Smooth muscle cell (in vitro differentiated cells): ENCODE measurements around the gene GATA5. TPM values are rescaled to one million over a fixed set of nuclear protein-coding genes. Genes with fewer than 3 reads are reported as not detected.

Experiments used
- DNase-seq: peaks from one replicate; lab custom pipeline; 2025; ENCODE audit not compliant: unreplicated experiment; lab: John Stamatoyannopoulos, UW
- H2AFZ ChIP-seq: fragments of 200-600 bp; sonication (generic); 2 replicates; pipeline ENCODE4 v1.6.0; 2016; ENCODE audit warnings: antibody characterized with exemption, low read depth, mild to moderate bottlenecking
- H3F3A ChIP-seq: fragments of 200-600 bp; sonication (generic); 2 replicates; pipeline ENCODE4 v1.6.0; 2017; ENCODE audit warnings: antibody characterized with exemption, low read depth
- H3K27ac ChIP-seq: fragments of 200-600 bp; sonication (generic); 2 replicates; pipeline ENCODE4 v1.5.1; 2016; ENCODE audit warnings: low read depth, mild to moderate bottlenecking
- H3K27me3 ChIP-seq: fragments of 200-600 bp; sonication (generic); 2 replicates; pipeline ENCODE4 v1.6.1; 2016; ENCODE audit warnings: low read depth, mild to moderate bottlenecking
- H3K36me3 ChIP-seq: fragments of 200-600 bp; sonication (generic); 2 replicates; pipeline ENCODE4 v1.5.1; 2016; ENCODE audit warnings: low read depth
- H3K4me1 ChIP-seq: fragments of 200-600 bp; sonication (generic); 2 replicates; pipeline ENCODE4 v1.5.1; 2016; ENCODE audit warnings: low read depth
- H3K4me2 ChIP-seq: fragments of 200-600 bp; sonication (generic); 2 replicates; pipeline ENCODE4 v1.6.0; 2016; ENCODE audit warnings: mild to moderate bottlenecking
- H3K4me3 ChIP-seq: fragments of 200-600 bp; sonication (generic); 2 replicates; pipeline ENCODE4 v1.5.1; 2016; ENCODE audit warnings: mild to moderate bottlenecking
- H3K79me2 ChIP-seq: fragments of 200-600 bp; sonication (generic); 2 replicates; pipeline ENCODE4 v1.6.0; 2016; ENCODE audit warnings: low read depth, mild to moderate bottlenecking
- H3K9ac ChIP-seq: fragments of 200-600 bp; sonication (generic); 2 replicates; pipeline ENCODE4 v1.6.0; 2016; ENCODE audit warnings: low read depth
- H3K9me3 ChIP-seq: fragments of 200-600 bp; sonication (generic); replicated peaks from 2 replicates; pipeline ENCODE4 v1.5.1; 2016; ENCODE audit warnings: low read depth
- H4K20me1 ChIP-seq: fragments of 200-600 bp; sonication (generic); 2 replicates; pipeline ENCODE4 v1.6.0; 2016; ENCODE audit warnings: low read depth
- WGBS: methylation state at CpG from one replicate; pipeline ENCODE4 v1.1.7; 2016; ENCODE audit warnings: low lambda C conversion rate; 5-methylcytosine and 5-hydroxymethylcytosine counted together
- polyA plus RNA-seq: library from polyadenylated mRNA; unstranded; fragments of >200 nt; fragmentation: Nextera tagmentation; extraction: Ambion mirVana; gene quantifications from 2 replicates; pipeline ENCODE4 v1.2.1, GENCODE V29; 2016
- total RNA-seq: library from RNA; depleted of rRNA; stranded (reverse); fragments of >200 nt; gene quantifications from 2 replicates; pipeline ENCODE4 v1.2.3, GENCODE V29; 2014
- TF ChIP-seq, protein P1 (sequence below): fragments of 200-600 bp; sonication (generic); IDR thresholded peaks from 2 replicates; pipeline ENCODE4 v1.5.1; 2017; ENCODE audit warnings: borderline replicate concordance, mild to moderate bottlenecking, antibody characterized with exemption; ENCODE audit not compliant: insufficient read depth, poor library complexity, severe bottlenecking

Gene GATA5
- total and polyA plus RNA-seq, 2 experiments from 2014 or later = 1.9 to 9.2 TPM

DNA sequence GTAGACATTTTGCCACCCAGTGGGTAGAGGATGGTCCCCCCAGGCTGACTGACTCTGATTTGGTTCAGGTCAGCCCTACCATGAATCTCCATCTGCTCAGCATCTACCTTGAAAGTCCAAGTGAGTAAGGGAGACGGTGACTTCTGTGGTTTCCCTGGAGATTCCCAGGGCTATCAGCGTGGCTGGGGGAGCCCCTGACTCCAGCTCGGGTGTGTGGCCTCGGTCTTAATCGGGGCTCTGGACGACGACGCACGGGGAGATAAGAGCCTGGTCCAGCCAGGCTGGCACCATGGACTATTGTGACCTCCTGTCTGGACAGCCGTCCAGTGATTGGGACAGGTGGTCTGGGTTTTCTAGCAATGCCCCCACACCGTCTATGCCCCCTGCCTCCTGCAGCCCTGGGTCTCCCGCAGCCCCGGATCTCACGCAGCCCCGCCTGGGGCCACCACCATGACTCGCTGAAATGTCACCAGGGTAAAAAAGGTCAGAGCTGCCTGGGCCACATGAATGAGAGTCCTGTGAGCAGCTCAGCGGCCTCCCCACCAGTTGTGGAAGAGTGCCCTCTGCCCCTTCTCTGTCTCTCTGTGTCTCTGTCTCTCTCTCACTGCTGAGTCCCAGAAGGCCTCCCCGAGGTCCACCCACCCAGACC lies 47.1 kb upstream of the GATA5 start:
- peak overlapping the region; percentile 11 for H2AFZ ChIP-seq
- 46% methylated on average over 18 of the region's 18 CpGs for WGBS
- peaks cover 16% of the 10 kb centered on the region for H3K4me1 ChIP-seq
- TF ChIP-seq, protein P1, sequence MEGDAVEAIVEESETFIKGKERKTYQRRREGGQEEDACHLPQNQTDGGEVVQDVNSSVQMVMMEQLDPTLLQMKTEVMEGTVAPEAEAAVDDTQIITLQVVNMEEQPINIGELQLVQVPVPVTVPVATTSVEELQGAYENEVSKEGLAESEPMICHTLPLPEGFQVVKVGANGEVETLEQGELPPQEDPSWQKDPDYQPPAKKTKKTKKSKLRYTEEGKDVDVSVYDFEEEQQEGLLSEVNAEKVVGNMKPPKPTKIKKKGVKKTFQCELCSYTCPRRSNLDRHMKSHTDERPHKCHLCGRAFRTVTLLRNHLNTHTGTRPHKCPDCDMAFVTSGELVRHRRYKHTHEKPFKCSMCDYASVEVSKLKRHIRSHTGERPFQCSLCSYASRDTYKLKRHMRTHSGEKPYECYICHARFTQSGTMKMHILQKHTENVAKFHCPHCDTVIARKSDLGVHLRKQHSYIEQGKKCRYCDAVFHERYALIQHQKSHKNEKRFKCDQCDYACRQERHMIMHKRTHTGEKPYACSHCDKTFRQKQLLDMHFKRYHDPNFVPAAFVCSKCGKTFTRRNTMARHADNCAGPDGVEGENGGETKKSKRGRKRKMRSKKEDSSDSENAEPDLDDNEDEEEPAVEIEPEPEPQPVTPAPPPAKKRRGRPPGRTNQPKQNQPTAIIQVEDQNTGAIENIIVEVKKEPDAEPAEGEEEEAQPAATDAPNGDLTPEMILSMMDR = no peak
- no peaks in the 10 kb centered on the region for H3K36me3 ChIP-seq
- H4K20me1 ChIP-seq = no peaks in the 10 kb centered on the region
- no peak for DNase-seq
- no peak overlapping the region for H3K4me3 ChIP-seq
- H3F3A ChIP-seq = peaks cover 6% of the 10 kb centered on the region
- H3K9me3 ChIP-seq = no peaks in the 10 kb centered on the region
- H3K79me2 ChIP-seq = no peaks in the 10 kb centered on the region
- H3K9ac ChIP-seq = no peak overlapping the region
- H3K4me2 ChIP-seq = peak overlapping the region; percentile 83
- H3K27me3 ChIP-seq = no peaks in the 10 kb centered on the region
- no peak overlapping the region for H3K27ac ChIP-seq

DNA sequence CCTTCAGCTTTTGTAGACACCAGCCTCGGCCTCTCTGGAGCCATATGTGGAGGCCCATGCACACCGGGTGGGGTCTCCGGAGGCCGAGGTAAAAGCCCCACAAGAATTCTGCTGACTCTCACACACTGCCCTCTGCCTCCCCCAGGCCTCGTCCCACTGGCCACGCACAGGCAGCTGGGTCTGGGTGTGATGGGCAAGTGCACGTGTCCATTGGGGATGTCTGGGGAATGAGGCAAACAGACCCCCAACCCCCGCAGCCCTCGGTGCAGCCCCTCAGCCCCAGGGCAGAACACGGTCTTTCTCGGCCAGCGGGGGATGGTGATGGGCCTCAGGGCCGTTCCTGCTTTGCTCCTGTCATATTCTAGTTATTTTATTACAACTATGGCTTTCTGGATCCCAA lies 44.0 kb upstream of the GATA5 start:
- Histone ChIP-seq H3K4me3 (no peak overlapping the region), H3K9me3 (no peaks in the 10 kb centered on the region), H4K20me1 (no peaks in the 10 kb centered on the region), H3K27ac (no peak overlapping the region), H3K36me3 (no peaks in the 10 kb centered on the region), H3K4me1 (peaks cover 14% of the 10 kb centered on the region), H2AFZ (no peak overlapping the region), H3F3A (peaks cover 6% of the 10 kb centered on the region), H3K79me2 (no peaks in the 10 kb centered on the region), H3K9ac (no peak overlapping the region), H3K27me3 (no peaks in the 10 kb centered on the region), H3K4me2 (no peak overlapping the region)
- WGBS = 89% methylated on average over 13 of the region's 13 CpGs
- no peak for DNase-seq
- TF ChIP-seq, protein P1 = no peak

DNA sequence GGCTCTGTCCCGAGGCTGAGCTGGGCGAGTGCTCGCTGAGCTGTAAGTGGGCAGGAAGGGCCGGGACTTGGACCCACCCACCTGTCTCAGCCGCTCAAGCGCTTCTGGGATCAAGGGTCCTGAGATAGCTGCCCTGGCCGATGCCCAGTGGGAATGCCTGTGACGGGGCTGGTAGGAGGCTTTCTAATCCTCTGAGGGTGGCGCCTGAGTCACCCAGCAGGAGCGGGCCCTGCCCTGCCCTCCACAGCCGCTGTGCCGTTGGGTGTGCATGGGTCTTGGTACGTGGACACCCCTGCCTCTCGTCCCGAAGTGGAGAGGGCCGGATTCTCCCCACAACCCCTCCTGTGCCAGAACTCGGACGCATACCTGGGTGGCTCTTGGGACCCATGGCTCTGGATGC lies 43.1 kb upstream of the GATA5 start:
- TF ChIP-seq, protein P1 = no peak
- Histone ChIP-seq H3K36me3 (no peaks in the 10 kb centered on the region), H3K27me3 (no peaks in the 10 kb centered on the region), H2AFZ (no peak overlapping the region), H3F3A (no peaks in the 10 kb centered on the region), H3K4me1 (peaks cover 4% of the 10 kb centered on the region), H3K4me3 (no peak overlapping the region), H3K9ac (no peak overlapping the region), H3K27ac (no peak overlapping the region), H3K79me2 (no peaks in the 10 kb centered on the region), H3K4me2 (no peak overlapping the region), H3K9me3 (no peaks in the 10 kb centered on the region), H4K20me1 (no peaks in the 10 kb centered on the region)
- WGBS = 83% methylated on average over 18 of the region's 18 CpGs
- DNase-seq = no peak

DNA sequence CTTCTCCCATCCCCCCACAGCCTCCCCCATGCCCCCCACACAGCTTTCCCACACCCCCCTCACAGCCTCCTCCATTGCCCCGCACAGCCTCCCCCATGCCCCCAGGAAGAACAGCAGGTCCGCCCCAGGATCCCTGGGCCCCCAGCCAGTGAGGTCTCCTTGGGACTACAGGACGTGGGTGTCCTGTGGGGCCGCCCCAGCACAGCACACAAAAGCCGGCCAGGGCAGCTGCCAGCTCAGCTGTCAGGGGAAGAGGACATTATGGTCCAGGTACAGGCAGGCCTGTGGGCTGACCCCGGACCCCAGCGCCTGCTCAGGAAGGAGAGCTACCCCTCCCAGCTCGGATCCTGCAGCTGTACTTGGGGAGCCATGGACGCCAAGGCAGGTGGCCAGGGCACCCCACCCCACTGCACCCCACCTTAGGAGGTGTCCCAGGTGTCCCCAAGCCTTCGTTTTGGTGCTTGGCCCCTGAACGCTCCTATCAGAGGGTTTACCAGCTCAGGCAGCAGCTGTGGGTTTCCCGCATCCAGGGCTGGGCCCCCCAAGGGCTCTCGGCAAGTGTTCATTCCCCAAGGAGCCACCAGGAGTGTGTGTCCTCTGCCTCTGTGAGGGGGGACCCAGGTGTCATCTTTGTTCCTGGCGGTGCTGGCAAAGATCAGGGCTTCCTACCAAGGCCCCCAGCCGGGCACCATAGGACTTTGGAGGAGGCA lies 42.3 kb upstream of the GATA5 start:
- 95% methylated on average over 14 of the region's 15 CpGs for WGBS
- TF ChIP-seq, protein P1 = no peak
- no peak overlapping the region for H2AFZ ChIP-seq
- H3K27ac ChIP-seq = no peak overlapping the region
- H3K9me3 ChIP-seq = no peaks in the 10 kb centered on the region
- H3F3A ChIP-seq = no peaks in the 10 kb centered on the region
- no peak overlapping the region for H3K4me2 ChIP-seq
- H3K27me3 ChIP-seq = no peaks in the 10 kb centered on the region
- H4K20me1 ChIP-seq = no peaks in the 10 kb centered on the region
- DNase-seq = no peak
- H3K9ac ChIP-seq = no peak overlapping the region
- H3K4me3 ChIP-seq = no peak overlapping the region
- no peaks in the 10 kb centered on the region for H3K4me1 ChIP-seq
- no peaks in the 10 kb centered on the region for H3K79me2 ChIP-seq
- H3K36me3 ChIP-seq = no peaks in the 10 kb centered on the region
